ENCODE results near the gene DYRK3.

DNA sequence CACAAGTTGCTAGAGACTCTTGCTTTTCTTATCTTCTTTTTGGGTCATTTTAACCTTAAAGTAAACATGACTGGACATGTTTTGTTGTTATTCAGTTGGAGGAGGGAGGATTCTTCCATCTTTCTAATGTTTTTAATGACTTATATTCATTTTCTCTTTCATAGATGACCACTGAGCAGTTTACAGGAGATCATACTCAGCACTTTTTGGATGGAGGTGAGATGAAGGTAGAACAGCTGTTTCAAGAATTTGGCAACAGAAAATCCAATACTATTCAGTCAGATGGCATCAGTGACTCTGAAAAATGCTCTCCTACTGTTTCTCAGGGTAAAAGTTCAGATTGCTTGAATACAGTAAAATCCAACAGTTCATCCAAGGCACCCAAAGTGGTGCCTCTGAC lies 11.9 kb downstream of the DYRK3 start:
- TF ChIP-seq, protein P1, sequence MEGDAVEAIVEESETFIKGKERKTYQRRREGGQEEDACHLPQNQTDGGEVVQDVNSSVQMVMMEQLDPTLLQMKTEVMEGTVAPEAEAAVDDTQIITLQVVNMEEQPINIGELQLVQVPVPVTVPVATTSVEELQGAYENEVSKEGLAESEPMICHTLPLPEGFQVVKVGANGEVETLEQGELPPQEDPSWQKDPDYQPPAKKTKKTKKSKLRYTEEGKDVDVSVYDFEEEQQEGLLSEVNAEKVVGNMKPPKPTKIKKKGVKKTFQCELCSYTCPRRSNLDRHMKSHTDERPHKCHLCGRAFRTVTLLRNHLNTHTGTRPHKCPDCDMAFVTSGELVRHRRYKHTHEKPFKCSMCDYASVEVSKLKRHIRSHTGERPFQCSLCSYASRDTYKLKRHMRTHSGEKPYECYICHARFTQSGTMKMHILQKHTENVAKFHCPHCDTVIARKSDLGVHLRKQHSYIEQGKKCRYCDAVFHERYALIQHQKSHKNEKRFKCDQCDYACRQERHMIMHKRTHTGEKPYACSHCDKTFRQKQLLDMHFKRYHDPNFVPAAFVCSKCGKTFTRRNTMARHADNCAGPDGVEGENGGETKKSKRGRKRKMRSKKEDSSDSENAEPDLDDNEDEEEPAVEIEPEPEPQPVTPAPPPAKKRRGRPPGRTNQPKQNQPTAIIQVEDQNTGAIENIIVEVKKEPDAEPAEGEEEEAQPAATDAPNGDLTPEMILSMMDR (IDR thresholded peaks at IDR 0.05) = no peak
- TF ChIP-seq POLR2A (IDR thresholded peaks at IDR 0.05) (no peak), POLR2AphosphoS5 (IDR thresholded peaks at IDR 0.05) (no peak)
